ENCODE results near the gene STPG4. TPM values are rescaled to one million over a fixed set of nuclear protein-coding genes. Genes with fewer than 3 reads are reported as not detected.

Gene STPG4
- total RNA-seq, 4 donors from 2014 or later, result 0.64 to 1.2 (median 0.82) TPM; not detected in 1

DNA sequence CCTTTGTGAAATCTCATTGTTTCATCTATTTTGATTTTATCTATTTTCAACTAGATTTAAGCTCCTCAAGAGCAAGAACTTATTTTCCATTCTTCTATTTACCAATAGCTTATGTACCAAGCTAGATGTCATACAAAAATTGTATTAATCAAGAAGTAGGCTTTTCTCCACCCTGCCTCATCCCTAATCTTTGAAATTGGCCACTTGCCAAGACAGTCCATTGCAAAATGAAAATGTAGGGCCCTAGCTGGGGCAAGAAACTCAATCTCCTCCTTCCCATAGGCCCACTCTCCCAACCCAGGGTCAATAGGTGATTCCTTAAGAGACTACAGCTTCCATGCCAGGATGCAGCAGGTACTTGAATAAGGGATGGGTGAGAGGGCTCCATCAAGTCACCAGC, 39.3 kb upstream of the STPG4 start:
- Histone ChIP-seq H3K36me3 (no peaks in the 10 kb centered on the region), H3K27ac (no peak overlapping the region), H3K4me3 (no peak overlapping the region), H3K9me3 (no peaks in the 10 kb centered on the region), H3K4me1 (peaks cover 10 to 28% (median 18%) of the 10 kb centered on the region in 4 donors), H3K27me3 (no peaks in the 10 kb centered on the region)
- DNase-seq, result no peak
- TF ChIP-seq, protein P1, sequence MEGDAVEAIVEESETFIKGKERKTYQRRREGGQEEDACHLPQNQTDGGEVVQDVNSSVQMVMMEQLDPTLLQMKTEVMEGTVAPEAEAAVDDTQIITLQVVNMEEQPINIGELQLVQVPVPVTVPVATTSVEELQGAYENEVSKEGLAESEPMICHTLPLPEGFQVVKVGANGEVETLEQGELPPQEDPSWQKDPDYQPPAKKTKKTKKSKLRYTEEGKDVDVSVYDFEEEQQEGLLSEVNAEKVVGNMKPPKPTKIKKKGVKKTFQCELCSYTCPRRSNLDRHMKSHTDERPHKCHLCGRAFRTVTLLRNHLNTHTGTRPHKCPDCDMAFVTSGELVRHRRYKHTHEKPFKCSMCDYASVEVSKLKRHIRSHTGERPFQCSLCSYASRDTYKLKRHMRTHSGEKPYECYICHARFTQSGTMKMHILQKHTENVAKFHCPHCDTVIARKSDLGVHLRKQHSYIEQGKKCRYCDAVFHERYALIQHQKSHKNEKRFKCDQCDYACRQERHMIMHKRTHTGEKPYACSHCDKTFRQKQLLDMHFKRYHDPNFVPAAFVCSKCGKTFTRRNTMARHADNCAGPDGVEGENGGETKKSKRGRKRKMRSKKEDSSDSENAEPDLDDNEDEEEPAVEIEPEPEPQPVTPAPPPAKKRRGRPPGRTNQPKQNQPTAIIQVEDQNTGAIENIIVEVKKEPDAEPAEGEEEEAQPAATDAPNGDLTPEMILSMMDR (IDR thresholded peaks at IDR 0.05), result no peak
- TF ChIP-seq EP300 (IDR thresholded peaks at IDR 0.05; ENCODE audit: low read depth) (no peak), POLR2AphosphoS5 (IDR thresholded peaks at IDR 0.05) (no peak), POLR2A (IDR thresholded peaks at IDR 0.05) (no peak)
- in situ Hi-C loops (cut with MboI; ENCODE audit: low pct_ligation_motif_present in 1 of 4, low pct_unique_long_range_greater_than_20kb in 1 of 4, low sequenced_read_pairs in 3 of 4), result no loop called here
- intact Hi-C loops (cut with DNase I; ENCODE audit: low total_unique reads), result no loop called here

DNA sequence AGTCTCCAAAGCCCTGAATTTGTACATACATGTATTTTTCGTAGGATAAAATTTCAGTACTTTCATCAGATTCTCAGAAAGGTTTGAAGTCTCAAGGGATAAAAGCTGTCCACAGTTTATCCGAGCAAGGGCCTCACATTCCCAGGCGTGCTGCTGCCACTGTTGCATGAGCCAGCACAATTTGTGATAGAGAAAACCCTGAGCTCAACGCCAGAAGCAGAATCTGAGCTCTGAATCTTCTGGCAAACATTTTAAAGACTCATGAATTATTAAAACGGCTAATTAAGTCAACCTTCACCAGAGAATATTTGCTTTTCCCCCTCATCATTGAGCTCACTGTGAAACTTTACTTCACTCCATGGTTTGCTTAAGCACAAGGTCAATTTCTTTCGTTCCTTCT, 38.5 kb upstream of the STPG4 start:
- Histone ChIP-seq H3K36me3 (no peaks in the 10 kb centered on the region), H3K27ac (peak overlapping the region in 2 of 4 donors; percentile 46 to 67), H3K9me3 (no peaks in the 10 kb centered on the region), H3K4me3 (no peak overlapping the region), H3K4me1 (peaks cover 10 to 32% (median 19%) of the 10 kb centered on the region in 4 donors), H3K27me3 (no peaks in the 10 kb centered on the region)
- intact Hi-C loops (cut with DNase I; ENCODE audit: low total_unique reads) (no loop called here), in situ Hi-C loops (cut with MboI; ENCODE audit: low pct_ligation_motif_present in 1 of 4, low pct_unique_long_range_greater_than_20kb in 1 of 4, low sequenced_read_pairs in 3 of 4) (no loop called here)
- no peak for DNase-seq
- TF ChIP-seq POLR2A (IDR thresholded peaks at IDR 0.05), result no peak
- 71 to 76% methylated on average over 5 to 6 of the region's 6 CpGs for WGBS, 2 donors (ENCODE audit: low coverage in 1 of 2)

GRCh38 chr2:47190188-47190881, 35.2 kb upstream of the STPG4 start:
- H3K36me3 ChIP-seq, result no peaks in the 10 kb centered on the region
- H3K9me3 ChIP-seq, result no peaks in the 10 kb centered on the region
- peaks cover 10 to 32% (median 19%) of the 10 kb centered on the region in 4 donors for H3K4me1 ChIP-seq
- H3K27ac ChIP-seq, result peak overlapping the region; percentile 20 to 67 (median 52)
- 54 to 55% methylated on average over 1 of the region's 1 CpG for WGBS, 2 donors (ENCODE audit: low coverage in 1 of 2)
- no peaks in the 10 kb centered on the region for H3K27me3 ChIP-seq
- no peak for TF ChIP-seq EP300 (IDR thresholded peaks at IDR 0.05; ENCODE audit: low read depth)
- no peak for TF ChIP-seq POLR2A (IDR thresholded peaks at IDR 0.05)
- TF ChIP-seq, protein P1 (IDR thresholded peaks at IDR 0.05), result no peak
- no peak for TF ChIP-seq POLR2AphosphoS5 (IDR thresholded peaks at IDR 0.05)
- no peak for DNase-seq
- intact Hi-C loops (cut with DNase I; ENCODE audit: low total_unique reads), result no loop called here
- H3K4me3 ChIP-seq, result no peak overlapping the region
- in situ Hi-C loops (cut with MboI; ENCODE audit: low pct_ligation_motif_present in 1 of 4, low pct_unique_long_range_greater_than_20kb in 1 of 4, low sequenced_read_pairs in 3 of 4), result no loop called here

GRCh38 chr2:47189635-47190034, 34.5 kb upstream of the STPG4 start:
- H3K27ac ChIP-seq, result peak overlapping the region; percentile 20 to 67 (median 52)
- no peak for DNase-seq
- TF ChIP-seq POLR2A (IDR thresholded peaks at IDR 0.05), result no peak
- no peak for TF ChIP-seq POLR2AphosphoS5 (IDR thresholded peaks at IDR 0.05)
- TF ChIP-seq EP300 (IDR thresholded peaks at IDR 0.05; ENCODE audit: low read depth), result no peak
- TF ChIP-seq, protein P1 (IDR thresholded peaks at IDR 0.05), result no peak
- intact Hi-C loops (cut with DNase I; ENCODE audit: low total_unique reads) (no loop called here), in situ Hi-C loops (cut with MboI; ENCODE audit: low pct_ligation_motif_present in 1 of 4, low pct_unique_long_range_greater_than_20kb in 1 of 4, low sequenced_read_pairs in 3 of 4) (no loop called here)
- H3K9me3 ChIP-seq, result no peaks in the 10 kb centered on the region
- H3K4me3 ChIP-seq, result no peak overlapping the region
- H3K27me3 ChIP-seq, result no peaks in the 10 kb centered on the region
- no peaks in the 10 kb centered on the region for H3K36me3 ChIP-seq
- 45 to 62% methylated on average over 1 of the region's 1 CpG for WGBS, 2 donors (ENCODE audit: low coverage in 1 of 2)
- peaks cover 10 to 32% (median 19%) of the 10 kb centered on the region in 4 donors for H3K4me1 ChIP-seq

DNA sequence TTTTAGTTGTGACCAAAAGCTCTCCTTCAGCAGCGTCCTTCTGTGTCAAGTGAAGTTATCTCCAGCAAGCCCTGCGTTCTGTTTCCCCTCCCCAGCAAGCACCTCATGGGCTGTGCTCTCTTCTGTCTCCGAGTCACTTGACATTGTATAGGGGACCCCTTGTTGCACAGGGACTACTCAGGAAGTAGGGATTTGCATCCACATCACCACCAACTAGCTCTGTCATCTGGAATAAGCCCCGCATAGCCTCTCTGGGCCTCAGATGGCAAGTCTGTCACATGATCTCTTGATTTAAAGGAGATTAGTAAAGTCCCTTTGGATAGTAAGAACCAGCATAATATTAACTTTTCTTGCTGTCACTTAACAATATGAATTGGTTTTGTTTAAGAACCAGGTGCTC, 32.0 kb upstream of the STPG4 start:
- no peak overlapping the region for H3K4me3 ChIP-seq
- H3K27ac ChIP-seq, result no peak overlapping the region
- no peaks in the 10 kb centered on the region for H3K36me3 ChIP-seq
- no peaks in the 10 kb centered on the region for H3K9me3 ChIP-seq
- no peak for DNase-seq
- H3K4me1 ChIP-seq, result peaks cover 6 to 18% (median 11%) of the 10 kb centered on the region in 4 donors
- H3K27me3 ChIP-seq, result no peaks in the 10 kb centered on the region
- intact Hi-C loops (cut with DNase I; ENCODE audit: low total_unique reads), result no loop called here
- 88 to 100% methylated on average over 2 to 4 of the region's 4 CpGs for WGBS, 2 donors (ENCODE audit: low coverage in 1 of 2)
- no peak for TF ChIP-seq EP300 (IDR thresholded peaks at IDR 0.05; ENCODE audit: low read depth)
- TF ChIP-seq, protein P1 (IDR thresholded peaks at IDR 0.05), result no peak
- no peak for TF ChIP-seq POLR2AphosphoS5 (IDR thresholded peaks at IDR 0.05)
- TF ChIP-seq POLR2A (IDR thresholded peaks at IDR 0.05), result no peak
- in situ Hi-C loops (cut with MboI; ENCODE audit: low pct_ligation_motif_present in 1 of 4, low pct_unique_long_range_greater_than_20kb in 1 of 4, low sequenced_read_pairs in 3 of 4), result no loop called here

Measured in transverse colon (tissue), 4 donors.